GM19397 (cell line): ENCODE measurements around the gene EFS.

Experiments
- ATAC-seq: cut with Tn5 transposase; IDR thresholded peaks from one replicate; pipeline ENCODE4 v1.9.1; 2021; ENCODE audit warnings: mild to moderate bottlenecking, moderate library complexity; ENCODE audit not compliant: unreplicated experiment

EFS gene

GRCh38 chr14:23307687-23308644, 57.0 kb downstream of the EFS start:
- ATAC-seq, result no peak

- no peak for ATAC-seq
Observed at GRCh38 chr14:23307146-23307530, 57.8 kb downstream of the EFS start.

GRCh38 chr14:23306412-23307145, 58.4 kb downstream of the EFS start, which contains the start of gene BCL2L2:
Gene BCL2L2 (plus strand): TSS chr14:23306833. CDS start chr14:23307768, 935 bp downstream.
- ATAC-seq, result no peak
